Cardiac septum (tissue), 1 donor: ENCODE results near the gene MRPS15. TPM values are rescaled to one million over a fixed set of nuclear protein-coding genes. Genes with fewer than 3 reads are reported as not detected.
"Not testable (repeated sequence)": the region's sequence is repeated elsewhere in the genome, so short reads cannot be mapped to it uniquely, and the experiment has no call there.

Experiments
- DNase-seq: peaks from one replicate; pipeline ENCODE4 v3.0.0-alpha.2; 2020; ENCODE audit warnings: low spot score
- intact Hi-C: fragments of 100-400 bp; cut with DNase I; formaldehyde crosslinking; loops from one replicate; pipeline ENCODE4 v1.14.0; 2022
- total RNA-seq: library from RNA; stranded (reverse); fragmentation: NEBNext Ultra II Directional; extraction: Animal tissue kit (Norgen Biotek cat#: 25700); gene quantifications from one replicate; pipeline ENCODE4 v1.2.1, GENCODE V29; 2021
- donor health status: DM: no; HTN: no; CAD: no.

The MRPS15 gene
- total RNA-seq, 1 donor from 2014 or later = 71.7 TPM

GRCh38 chr1:36486439-36487335, 22.5 kb upstream of the MRPS15 start:
- intact Hi-C loops = no loop called here
- DNase-seq = peak; percentile 94

DNA sequence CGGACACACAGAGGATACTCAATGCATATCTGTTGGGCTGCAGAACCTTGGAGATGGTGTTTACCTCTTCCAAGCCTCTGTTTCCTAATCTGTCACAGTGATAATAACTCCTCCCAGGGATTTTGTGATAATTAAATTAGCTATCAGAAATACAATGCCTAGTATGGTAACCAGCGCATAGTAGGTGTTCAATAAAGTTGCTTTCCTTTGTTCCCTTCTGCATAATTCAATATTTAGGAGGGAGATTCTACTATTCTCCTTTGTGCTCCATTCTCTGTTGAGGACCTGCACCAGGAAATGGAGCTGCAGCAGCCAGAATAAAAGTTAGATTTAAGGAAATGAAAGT, 21.9 kb upstream of the MRPS15 start:
- intact Hi-C loops = no loop called here
- DNase-seq = no peak

- DNase-seq = no peak
- intact Hi-C loops = no loop called here
These were observed 19.9 kb upstream of the MRPS15 start for GRCh38 chr1:36484099-36484498.

DNA sequence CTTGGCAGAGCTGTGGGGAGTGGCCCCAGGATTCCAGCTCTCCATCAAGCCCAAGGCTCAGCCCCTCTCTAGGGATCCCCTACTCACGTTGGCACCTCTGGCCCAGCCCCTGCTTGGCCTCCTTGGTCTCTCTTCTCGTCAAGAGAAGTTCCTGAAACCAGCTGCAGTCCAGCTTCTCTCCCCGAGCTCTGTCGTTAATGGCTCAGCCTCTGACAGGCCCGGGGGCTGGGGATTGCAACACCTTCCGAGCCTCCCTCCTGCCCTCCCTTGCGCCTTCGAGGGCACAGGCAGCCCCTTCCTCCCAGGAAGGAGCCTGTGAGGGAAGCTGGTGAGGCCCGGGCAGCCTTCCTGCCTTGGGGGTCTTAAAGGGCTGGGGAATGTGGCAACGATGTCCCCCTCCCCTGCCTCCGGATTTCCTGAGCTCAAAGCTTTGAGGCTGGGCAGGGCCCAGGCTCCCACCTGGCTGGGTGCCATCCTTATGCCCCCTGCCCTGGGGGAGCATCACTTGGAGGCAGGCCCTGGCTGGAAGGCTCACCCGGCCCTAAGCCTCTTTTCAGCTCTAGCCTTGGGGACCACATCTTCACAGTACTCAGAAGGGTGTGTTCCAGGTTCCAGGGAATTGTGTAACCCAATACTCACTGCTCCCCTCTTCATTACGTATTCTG, 18.7 kb upstream of the MRPS15 start, which contains the start of gene CSF3R:
CSF3R (minus strand) TSS at position 190 of the 665 bp plus-strand sequence. CDS start 3,417 bp downstream, outside the sequence.
- peak; percentile 90 for DNase-seq

DNA sequence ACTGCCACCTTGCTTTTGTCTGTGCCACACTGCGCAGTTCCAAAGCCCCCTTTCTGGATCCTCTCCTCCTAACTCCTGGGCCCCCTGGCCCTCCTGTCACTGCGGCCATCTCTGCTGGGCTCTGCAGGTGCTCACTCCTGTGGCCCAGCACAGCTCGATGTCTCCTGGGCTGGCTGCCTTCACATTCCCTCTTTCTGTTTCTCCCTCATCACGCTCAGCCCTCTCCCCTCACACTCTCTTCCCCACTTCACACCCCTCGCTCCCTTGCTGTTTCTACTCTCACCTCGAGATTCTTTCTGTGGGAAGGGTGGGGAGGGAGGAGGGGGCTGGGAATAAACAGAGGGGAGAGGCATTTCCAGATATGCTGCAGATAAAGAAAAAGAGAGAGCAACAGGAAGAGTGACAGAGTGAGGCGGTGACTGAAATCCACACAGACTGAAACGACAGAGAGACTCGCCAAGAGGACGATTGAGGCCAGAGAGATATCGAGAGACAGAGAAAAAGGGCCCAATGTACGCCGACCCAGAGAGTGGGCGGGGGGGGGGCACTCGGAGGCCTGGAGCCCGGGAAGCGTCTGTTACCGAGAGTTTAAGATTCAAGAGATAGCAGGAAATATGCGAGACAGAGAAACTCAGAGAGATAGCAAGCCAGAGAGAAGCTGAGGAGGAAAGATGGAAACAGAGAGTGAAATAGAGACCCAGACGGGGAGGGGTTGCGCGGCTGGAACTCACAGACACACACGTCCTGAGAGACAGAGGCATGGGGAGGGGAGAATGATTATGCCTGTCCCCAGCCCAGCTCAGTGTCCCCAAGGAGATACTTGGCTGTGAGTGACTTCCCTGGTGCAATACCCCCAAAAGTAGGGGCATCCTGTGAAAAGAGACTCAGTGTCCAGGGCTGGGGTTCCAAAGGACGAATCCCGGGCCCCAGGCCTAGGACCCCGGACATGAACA, 17.9 kb upstream of the MRPS15 start:
- no peak for DNase-seq

More for the DNA sequence above, 18.7 kb upstream of the MRPS15 start, which contains the start of gene CSF3R:
- intact Hi-C loops = no loop called here

DNA sequence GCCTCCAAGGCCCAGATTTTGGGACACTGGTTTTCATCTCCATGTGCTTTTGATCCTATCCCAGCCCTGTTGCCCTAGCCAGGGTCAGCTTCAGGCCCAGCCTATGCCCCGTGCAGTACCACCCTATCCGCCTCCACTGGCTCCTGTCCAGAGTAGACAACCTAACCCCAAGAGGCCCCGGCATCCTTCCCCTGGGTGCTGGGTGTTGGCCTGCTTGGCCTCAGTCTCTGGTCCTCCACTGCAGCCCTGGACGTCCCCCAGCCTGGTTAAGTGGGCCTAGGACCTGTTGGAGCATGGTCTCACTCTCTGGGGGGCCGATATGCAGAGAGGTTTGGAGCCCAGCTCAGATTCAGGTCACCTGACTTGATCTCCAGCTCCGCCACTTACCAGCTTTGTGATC, 16.9 kb upstream of the MRPS15 start:
- no peak for DNase-seq
- intact Hi-C loops = no loop called here

More for the DNA sequence above, 17.9 kb upstream of the MRPS15 start:
- intact Hi-C loops = no loop called here

DNA sequence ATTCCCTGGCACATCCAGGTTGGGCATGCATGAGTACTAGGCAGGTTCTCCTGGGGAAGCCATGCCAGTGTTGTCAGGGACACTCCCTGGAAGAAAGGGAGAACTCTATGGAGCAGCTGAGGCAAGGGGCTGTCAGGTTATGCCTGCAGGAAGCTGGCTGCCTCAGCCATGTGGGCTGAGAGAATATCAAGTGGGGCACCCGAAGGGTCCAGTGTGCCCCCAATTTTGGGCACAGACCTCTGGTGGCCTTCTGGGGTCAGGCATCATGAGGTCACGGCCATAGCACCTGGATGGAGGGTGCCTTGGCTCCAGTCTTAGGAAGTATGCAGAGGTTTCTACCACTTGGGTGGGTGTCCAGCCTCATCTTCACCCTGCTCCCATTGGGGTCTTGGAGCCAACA, 16.0 kb upstream of the MRPS15 start:
- intact Hi-C loops = no loop called here

GRCh38 chr1:36479505-36480051, 15.4 kb upstream of the MRPS15 start:
- no peak for DNase-seq
- intact Hi-C loops = no loop called here

More for the DNA sequence above, 16.0 kb upstream of the MRPS15 start:
- no peak for DNase-seq

DNA sequence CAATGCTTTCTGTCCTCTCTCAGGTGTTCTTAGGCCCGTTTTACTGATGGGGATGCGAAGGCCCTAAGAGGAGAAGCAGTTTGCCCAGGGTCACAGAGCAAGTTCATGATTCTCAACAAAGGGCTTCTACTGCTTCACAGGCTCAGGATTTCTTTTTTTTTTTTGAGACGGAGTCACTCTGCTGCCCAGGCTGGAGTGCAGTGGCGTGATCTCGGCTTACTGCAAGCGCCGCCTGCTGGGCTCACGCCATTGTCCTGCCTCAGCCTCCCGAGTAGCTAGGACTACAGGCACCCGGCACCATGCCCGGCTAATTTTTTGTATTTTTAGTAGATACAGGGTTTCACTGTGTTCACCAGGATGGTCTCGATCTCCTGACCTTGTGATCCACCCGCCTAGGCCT, 13.4 kb upstream of the MRPS15 start:
- DNase-seq, intact Hi-C loops: not testable (repeated sequence)

GRCh38 chr1:36476945-36477344, 12.8 kb upstream of the MRPS15 start:
- intact Hi-C loops = no loop called here
- no peak for DNase-seq

DNA sequence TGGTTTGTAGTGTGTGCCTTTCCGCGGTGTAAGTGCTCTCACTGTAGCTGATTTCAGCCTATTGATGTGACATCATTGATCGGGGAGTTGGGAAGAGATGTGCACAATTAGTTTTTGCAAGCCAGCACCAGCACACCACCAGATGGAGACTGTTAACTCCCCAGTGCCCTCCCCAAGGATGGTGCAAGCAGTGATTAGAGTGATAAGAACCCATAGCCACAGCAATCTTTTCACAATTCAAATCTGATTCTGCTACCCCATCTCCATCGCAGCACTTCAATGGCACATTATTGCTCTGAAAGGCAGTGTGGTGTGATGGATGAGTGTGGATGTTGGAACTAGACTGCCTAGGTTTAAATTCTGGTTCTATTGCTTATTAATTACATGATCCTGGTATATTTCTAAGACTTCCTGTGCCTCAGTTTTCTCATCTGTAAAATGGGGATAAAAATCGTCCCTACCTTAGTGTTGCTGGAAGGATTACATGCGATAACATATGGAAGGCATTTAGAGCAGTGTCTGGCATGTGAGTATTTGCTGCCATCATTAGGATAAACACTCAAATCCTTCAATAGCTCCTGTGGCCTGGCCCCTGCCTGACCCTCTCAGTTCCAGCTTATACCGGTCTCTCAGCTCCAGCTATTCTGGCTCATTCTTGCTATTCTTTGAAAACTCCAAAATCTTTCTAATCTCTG, 11.9 kb upstream of the MRPS15 start:
- no peak for DNase-seq
- intact Hi-C loops = no loop called here

DNA sequence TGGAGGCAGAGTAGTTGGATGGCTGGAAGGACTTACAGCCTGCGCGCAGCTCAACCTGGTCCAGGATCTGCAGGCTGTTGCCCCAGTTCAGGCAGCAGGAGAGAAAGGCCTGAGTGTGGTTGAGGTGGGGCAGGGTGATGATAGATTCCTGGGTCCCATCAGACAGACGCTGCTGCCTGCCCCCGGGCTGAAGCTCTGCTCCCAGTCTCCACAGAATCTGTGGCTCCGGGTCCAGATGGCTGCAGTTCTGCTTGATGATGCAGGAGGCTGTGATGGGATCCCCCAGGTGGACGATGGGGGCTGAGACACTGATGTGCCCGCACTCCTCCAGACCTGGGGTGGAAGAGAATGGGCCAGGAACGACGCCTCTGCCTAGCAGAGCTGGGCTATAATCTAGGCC, 11.2 kb upstream of the MRPS15 start:
- DNase-seq = no peak
- intact Hi-C loops = no loop called here

DNA sequence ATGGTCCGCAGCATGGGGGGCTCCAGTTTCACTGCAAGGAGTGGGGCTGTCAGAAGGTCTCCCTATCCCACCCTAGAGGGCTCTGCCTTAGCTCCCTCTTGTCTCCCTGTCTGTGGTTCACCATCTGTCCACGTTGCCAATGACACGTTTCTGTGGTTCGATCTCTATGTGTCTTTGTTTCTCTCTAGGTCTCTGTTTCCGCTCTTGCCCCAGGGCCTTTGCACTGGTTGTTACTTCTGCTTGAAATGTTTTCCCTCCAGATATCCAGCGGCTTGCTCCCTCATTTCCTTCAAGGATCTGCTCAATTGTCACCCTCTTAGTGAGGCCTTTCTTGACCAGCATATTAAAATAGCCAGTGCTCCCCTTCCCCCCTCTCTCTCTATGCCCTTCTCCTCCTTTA, 8.5 kb upstream of the MRPS15 start:
- intact Hi-C loops = no loop called here
- no peak for DNase-seq

DNA sequence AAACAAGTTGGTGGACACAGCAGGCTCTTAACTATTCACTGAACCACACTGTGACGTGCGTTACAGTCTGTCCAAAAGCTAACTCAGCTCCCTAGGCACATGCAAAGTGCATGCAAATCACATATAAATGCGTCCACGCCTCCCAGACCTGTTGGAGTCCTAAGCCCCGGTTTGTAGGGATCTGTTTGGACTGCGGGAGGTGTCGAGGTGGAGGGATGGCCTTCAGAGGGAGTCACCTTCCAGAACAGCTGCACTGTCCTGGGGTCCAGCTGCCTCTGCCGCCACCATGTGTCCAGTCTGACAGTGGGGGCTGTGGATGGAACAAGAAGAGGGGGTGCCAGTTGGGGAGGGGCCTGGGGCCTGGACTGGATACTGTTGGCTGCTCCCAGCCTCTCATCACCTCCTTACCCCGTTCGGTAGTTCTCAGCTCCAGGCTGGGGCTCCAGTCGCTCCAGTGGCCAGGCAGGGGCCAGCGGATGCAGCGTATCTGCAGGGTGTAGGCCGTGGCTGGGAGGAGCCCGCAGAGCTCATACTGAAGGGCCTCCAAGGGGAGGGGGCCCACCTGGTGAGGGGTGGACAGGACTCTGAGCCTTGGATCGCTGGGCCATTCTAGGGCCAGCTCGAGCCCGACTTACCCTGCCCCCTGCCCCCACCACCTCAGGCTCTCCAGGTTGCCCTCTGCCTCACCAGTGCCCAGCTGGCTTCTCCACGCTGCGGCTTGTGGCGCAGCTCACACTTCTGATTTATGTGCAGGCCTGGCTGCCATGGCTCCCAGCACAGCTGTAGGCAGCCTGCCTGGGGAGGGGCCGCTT, 7.9 kb upstream of the MRPS15 start:
- no peak for DNase-seq
- intact Hi-C loops = no loop called here

DNA sequence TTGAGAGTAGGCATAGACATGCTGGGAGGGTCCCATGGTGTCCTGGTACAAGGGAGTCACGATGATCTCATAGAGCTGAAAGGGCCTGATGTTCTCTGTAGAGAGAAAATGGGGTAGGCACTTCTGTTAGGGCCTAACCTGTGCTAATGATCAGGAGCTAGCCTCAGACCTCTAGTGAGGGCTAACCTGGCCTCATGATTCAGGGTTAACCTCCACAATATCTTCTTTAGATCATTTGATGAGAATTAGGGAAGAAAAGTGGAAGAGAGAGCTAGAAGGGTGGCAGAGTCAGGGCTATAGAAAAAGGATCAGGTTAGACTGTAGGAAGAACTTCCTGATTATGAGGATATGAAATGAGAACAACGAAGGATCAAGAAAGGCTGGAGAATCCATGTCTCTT, 5.0 kb upstream of the MRPS15 start:
- intact Hi-C loops = no loop called here
- DNase-seq = no peak

DNA sequence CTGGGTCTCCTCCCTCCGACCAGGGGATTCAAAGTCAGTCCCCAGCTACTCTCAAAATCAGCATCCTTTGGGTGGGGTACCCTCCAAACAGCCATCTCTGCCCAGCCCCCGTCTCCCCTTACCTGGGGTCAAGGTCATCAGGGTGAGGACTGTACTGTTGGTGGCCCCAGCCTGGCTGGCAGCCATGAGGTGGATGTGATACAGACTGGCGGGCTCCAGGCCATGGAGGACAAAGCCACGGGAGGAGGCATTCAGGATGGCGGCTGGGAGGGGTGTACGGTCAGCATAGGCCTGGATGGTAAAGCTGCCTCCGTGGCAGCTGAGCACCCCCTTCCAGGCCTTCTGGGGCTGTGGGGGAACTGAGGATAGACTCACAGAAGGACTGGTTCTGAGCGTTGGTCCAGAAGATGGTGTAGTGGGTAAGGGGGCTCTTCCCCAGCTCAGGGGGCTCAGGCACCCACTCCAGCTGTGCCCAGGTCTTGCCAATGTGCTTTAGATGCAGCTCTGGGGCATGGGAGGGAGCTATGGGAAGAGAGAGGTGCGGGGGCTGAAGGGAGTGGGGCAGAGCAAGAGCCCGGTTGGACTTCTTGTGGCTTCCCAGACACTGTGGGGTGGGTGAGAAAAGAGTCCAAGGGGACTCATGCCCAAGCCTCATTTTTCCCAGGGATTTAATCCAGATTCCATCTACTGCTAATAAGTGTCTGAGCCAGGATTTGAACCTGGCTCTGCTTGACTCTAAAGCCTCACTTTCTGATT, 3.7 kb upstream of the MRPS15 start:
- no peak for DNase-seq
- intact Hi-C loops = no loop called here

DNA sequence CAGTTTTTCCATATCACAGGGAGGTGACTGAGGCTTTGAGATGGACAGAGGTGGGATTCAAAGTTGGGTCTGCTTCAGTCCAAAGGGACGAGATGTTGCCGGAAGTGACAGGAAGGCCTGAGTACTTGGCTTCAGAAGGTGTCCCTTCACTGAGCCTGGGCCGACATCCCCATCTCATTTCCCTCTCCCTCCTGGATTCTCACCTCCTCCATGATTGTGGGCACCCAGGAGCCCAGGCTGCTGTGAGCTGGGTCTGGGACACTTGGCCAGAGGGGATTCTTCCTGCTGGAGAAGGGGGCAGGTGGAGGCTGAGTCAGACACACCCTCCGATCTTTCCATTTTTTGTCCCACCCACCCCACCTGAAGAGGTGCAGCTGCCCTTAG, 2.8 kb upstream of the MRPS15 start:
- DNase-seq = no peak
- intact Hi-C loops = no loop called here
